IMR-90 (cell line): ENCODE measurements around the gene EDN2. TPM values are rescaled to one million over a fixed set of nuclear protein-coding genes. Genes with fewer than 3 reads are reported as not detected.

Experiments used
- ATAC-seq: fragments of 200-7000 bp; cut with Tn5 transposase; 2 replicates; pipeline ENCODE4 v1.9.1; 2020; ENCODE audit warnings: low read depth, mild to moderate bottlenecking, moderate library complexity
- BruUV-seq: library from RNA; stranded (reverse); fragments of 400-500 nt; replicated peaks from 2 replicates; lab custom pipeline; 2021; lab: Mats Ljungman, UMichigan
- CTCF ChIA-PET: fragments of 300-600 bp; formaldehyde crosslinking; extraction: SDS; loops from one replicate; lab custom pipeline; 2021; ENCODE audit warnings: antibody characterized with exemption; lab: Yijun Ruan, JAX
- POLR2A ChIA-PET: fragments of 300-600 bp; sonication (Branson Sonifier 250); formaldehyde crosslinking; loops from one replicate; lab custom pipeline; 2022; ENCODE audit warnings: antibody characterized with exemption; ENCODE audit not compliant: unreplicated experiment; lab: Charles Lee
- DNase-seq: peaks from one replicate; pipeline ENCODE4 v3.0.0; 2013
- H2AFZ ChIP-seq: replicated peaks from 2 replicates; pipeline ENCODE3; 2013; ENCODE audit warnings: low read length, mild to moderate bottlenecking; ENCODE audit not compliant: poor library complexity
- H2AK5ac ChIP-seq: 2 replicates; pipeline ENCODE4 v1.6.1; 2013; ENCODE audit warnings: low read depth, low read length, inconsistent platforms
- H2AK9ac ChIP-seq: replicated peaks from 2 replicates; pipeline ENCODE3; 2013; ENCODE audit warnings: mild to moderate bottlenecking, low read depth, low read length, moderate library complexity; ENCODE audit not compliant: poor library complexity
- H2BK120ac ChIP-seq: 2 replicates; pipeline ENCODE4 v1.6.1; 2013; ENCODE audit warnings: low read depth, low read length, inconsistent platforms
- H2BK15ac ChIP-seq: 3 replicates; pipeline ENCODE4 v1.6.1; 2013; ENCODE audit warnings: low read depth, low read length, inconsistent platforms
- H2BK20ac ChIP-seq: 2 replicates; pipeline ENCODE4 v1.6.1; 2013; ENCODE audit warnings: low read depth, mild to moderate bottlenecking, inconsistent platforms, low read length, moderate library complexity
- H2BK5ac ChIP-seq: 2 replicates; pipeline ENCODE4 v1.6.1; 2013; ENCODE audit warnings: mild to moderate bottlenecking, low read depth, low read length, inconsistent platforms; ENCODE audit not compliant: poor library complexity, severe bottlenecking
- H3K14ac ChIP-seq: replicated peaks from 2 replicates; pipeline ENCODE4 v1.6.1; 2013; ENCODE audit warnings: low read depth, low read length, inconsistent platforms
- H3K18ac ChIP-seq: 2 replicates; pipeline ENCODE4 v1.6.1; 2013; ENCODE audit warnings: low read depth, low read length, control low read depth
- H3K23ac ChIP-seq: 2 replicates; pipeline ENCODE4 v1.6.1; 2013; ENCODE audit warnings: low read depth, low read length, inconsistent platforms
- H3K27ac ChIP-seq: 2 replicates; pipeline ENCODE4 v1.5.1; 2013; ENCODE audit warnings: mild to moderate bottlenecking, control low read depth, low read length; ENCODE audit not compliant: insufficient read depth
- H3K27me3 ChIP-seq: 2 replicates; pipeline ENCODE4 v1.6.1; 2013; ENCODE audit warnings: low read length; ENCODE audit not compliant: control insufficient read depth, insufficient read depth
- H3K36me3 ChIP-seq: 2 replicates; pipeline ENCODE4 v1.6.1; 2013; ENCODE audit warnings: low read length, mixed read lengths; ENCODE audit not compliant: control insufficient read depth, insufficient read depth
- H3K4ac ChIP-seq: 2 replicates; pipeline ENCODE4 v1.6.1; 2013; ENCODE audit warnings: low read depth, low read length, inconsistent platforms
- H3K4me1 ChIP-seq: 2 replicates; pipeline ENCODE4 v1.6.1; 2013; ENCODE audit warnings: low read length, mixed read lengths; ENCODE audit not compliant: control insufficient read depth, insufficient read depth
- H3K4me2 ChIP-seq: 2 replicates; pipeline ENCODE4 v1.6.1; 2013; ENCODE audit warnings: low read depth, mild to moderate bottlenecking, control low read depth, low read length, moderate library complexity
- H3K4me3 ChIP-seq: 2 replicates; pipeline ENCODE4 v1.5.1; 2013; ENCODE audit warnings: low read depth, mild to moderate bottlenecking, control low read depth, low read length, moderate library complexity; ENCODE audit not compliant: insufficient read depth
- H3K56ac ChIP-seq: 2 replicates; pipeline ENCODE4 v1.6.1; 2013; ENCODE audit warnings: low read length, inconsistent platforms; ENCODE audit not compliant: insufficient read depth; ENCODE audit errors: extremely low read depth
- H3K79me1 ChIP-seq, 2 experiments: 2 replicates each; pipeline ENCODE4 v1.6.1; 2013; ENCODE audit warnings: low read length in 2 of 2, inconsistent platforms in 1 of 2, low read depth in 1 of 2
- H3K9ac ChIP-seq: 2 replicates; pipeline ENCODE4 v1.6.1; 2013; ENCODE audit warnings: low read depth, low read length, control low read depth
- H3K9me1 ChIP-seq: 2 replicates; pipeline ENCODE4 v1.6.1; 2013; ENCODE audit warnings: low read length, inconsistent platforms; ENCODE audit not compliant: insufficient read depth
- H3K9me3 ChIP-seq: 2 replicates; pipeline ENCODE4 v1.6.1; 2013; ENCODE audit warnings: low read length; ENCODE audit not compliant: control insufficient read depth, insufficient read depth
- H4K20me1 ChIP-seq: 2 replicates; pipeline ENCODE4 v1.6.1; 2013; ENCODE audit warnings: low read length, inconsistent platforms; ENCODE audit not compliant: insufficient read depth
- H4K5ac ChIP-seq: 2 replicates; pipeline ENCODE4 v1.6.1; 2013; ENCODE audit warnings: mild to moderate bottlenecking, low read depth, low read length, control low read depth
- H4K8ac ChIP-seq, 2 experiments: 2 replicates each; pipeline ENCODE4 v1.6.1; 2013; ENCODE audit warnings: low read depth in 2 of 2, low read length in 2 of 2, control low read depth in 1 of 2, inconsistent platforms in 1 of 2
- H4K91ac ChIP-seq: 2 replicates; pipeline ENCODE4 v1.6.1; 2013; ENCODE audit warnings: low read depth, low read length, inconsistent platforms; ENCODE audit not compliant: insufficient read depth
- CEBPB ChIP-seq: IDR thresholded peaks from 2 replicates; pipeline ENCODE4 v1.6.1; 2012; ENCODE audit warnings: low read depth, low read length, improper control_type of control experiment
- CHD1 ChIP-seq: IDR thresholded peaks from 2 replicates; pipeline ENCODE4 v1.6.1; 2012; ENCODE audit warnings: low read depth, low read length, improper control_type of control experiment
- MAFK ChIP-seq: IDR thresholded peaks from 2 replicates; pipeline ENCODE4 v1.6.1; 2012; ENCODE audit warnings: low read depth, low read length, improper control_type of control experiment
- MAZ ChIP-seq: IDR thresholded peaks from 2 replicates; pipeline ENCODE4 v1.6.1; 2012; ENCODE audit warnings: low read depth, mild to moderate bottlenecking, low read length, improper control_type of control experiment, moderate library complexity, borderline replicate concordance
- POLR2A ChIP-seq: IDR thresholded peaks from 2 replicates; pipeline ENCODE4 v1.6.1; 2012; ENCODE audit warnings: mild to moderate bottlenecking, low read depth, low read length
- RAD21 ChIP-seq: IDR thresholded peaks from 2 replicates; pipeline ENCODE4 v1.6.1; 2012; ENCODE audit warnings: low read length, improper control_type of control experiment
- RCOR1 ChIP-seq: IDR thresholded peaks from 2 replicates; pipeline ENCODE4 v1.6.1; 2012; ENCODE audit warnings: mild to moderate bottlenecking, low read length, improper control_type of control experiment; ENCODE audit not compliant: insufficient replicate concordance
- SMC3 ChIP-seq: fragments of 150-350 bp; IDR thresholded peaks from 2 replicates; pipeline ENCODE4 v1.6.1; 2016; ENCODE audit warnings: low read depth, mild to moderate bottlenecking, antibody characterized with exemption, low read length, moderate library complexity
- WGBS, 2 experiments: methylation state at CpG; one replicate each; pipeline versions ENCODE4 v1.1.5 to v1.1.7; 2013; ENCODE audit warnings: missing lambda C conversion rate in 2 of 2; ENCODE audit not compliant: insufficient read length in 1 of 2; ENCODE audit errors: extremely low coverage in 2 of 2; 5-methylcytosine and 5-hydroxymethylcytosine counted together
- dilution Hi-C: fragments of 300-500 bp; cut with HindIII; formaldehyde crosslinking; loops from one replicate; pipeline ENCODE4 v1.14.3; 2018; ENCODE audit warnings: low sequenced_read_pairs; ENCODE audit not compliant: unreplicated experiment
- in situ Hi-C: fragments of 300-500 bp; cut with MboI; formaldehyde crosslinking; loops from 3 replicates; pipeline ENCODE4 v1.14.3; 2019; ENCODE audit warnings: low sequenced_read_pairs, inconsistent platforms, mixed read lengths
- intact Hi-C: fragments of 100-400 bp; cut with micrococcal nuclease; formaldehyde crosslinking; loops from 2 replicates; pipeline ENCODE4 v1.10.0; 2022
- polyA plus RNA-seq, 3 experiments: library from polyadenylated mRNA; depleted of rRNA; stranded (reverse); fragments of >200 nt; gene quantifications; 2 replicates each; pipeline ENCODE4 v1.2.3, GENCODE V29; 2012; ENCODE audit warnings: low replicate concordance in 1 of 3
- total RNA-seq: library from RNA; depleted of rRNA; stranded (reverse); fragments of >200 nt; gene quantifications from 2 replicates; pipeline ENCODE4 v1.2.3, GENCODE V29; 2012
- TF ChIP-seq, protein P1 (sequence below): fragments of 150-350 bp; IDR thresholded peaks from 2 replicates; pipeline ENCODE4 v1.6.1; 2016; ENCODE audit warnings: low read depth, mild to moderate bottlenecking, low read length, moderate library complexity, borderline replicate concordance
- TF ChIP-seq, protein P2 (sequence below): conservative IDR thresholded peaks from 2 replicates; pipeline ENCODE4 v1.5.1; 2012; ENCODE audit warnings: mild to moderate bottlenecking, low read depth, low read length, improper control_type of control experiment
- TF ChIP-seq, protein P3 (sequence below): fragments of 150-350 bp; IDR thresholded peaks from 2 replicates; pipeline ENCODE4 v1.6.1; 2017; ENCODE audit warnings: mild to moderate bottlenecking, antibody characterized with exemption, low read length, low read depth

EDN2 gene
- total and polyA plus RNA-seq, 2 of the 4 experiments (the other 2 are of a cell fraction), result 0.27 TPM; not detected in 1

DNA sequence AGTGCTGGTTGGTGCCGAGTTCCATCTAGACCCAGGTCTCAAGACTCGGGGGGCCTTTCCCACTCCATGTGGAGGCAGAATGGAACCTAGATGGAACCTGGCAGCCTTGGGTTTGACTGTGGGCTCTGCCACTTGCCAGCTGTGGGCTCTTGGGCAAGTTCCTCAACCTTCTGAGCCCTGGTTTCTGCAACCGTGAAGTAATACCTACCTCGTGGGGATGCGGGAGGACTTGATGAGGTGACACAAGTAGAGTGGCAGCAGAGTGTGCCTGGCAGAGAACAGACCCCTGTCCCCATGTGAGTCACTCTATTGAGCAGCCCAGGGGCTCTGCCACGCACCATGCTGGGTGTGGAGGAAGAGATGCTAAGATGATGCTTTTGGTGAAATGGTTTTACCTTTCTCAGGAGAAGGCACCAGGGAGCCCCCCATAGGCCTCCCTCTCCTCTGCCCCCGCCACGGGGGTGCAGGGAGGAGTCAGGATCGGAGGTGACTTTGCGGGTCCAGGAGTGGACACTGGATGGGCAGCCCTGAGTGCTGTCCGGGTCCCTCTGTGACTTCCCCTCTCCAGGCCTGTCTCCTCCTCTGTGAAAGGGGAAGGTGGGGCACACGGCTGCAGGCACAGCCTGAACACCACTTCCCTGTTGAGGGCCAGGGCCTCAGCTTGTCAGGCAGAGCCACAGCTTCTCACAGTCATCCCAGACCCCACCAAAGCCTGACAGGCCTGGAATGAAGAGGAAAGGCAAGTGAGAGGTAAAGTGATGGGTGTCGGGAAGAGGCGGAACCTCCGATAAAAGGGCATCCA, 36.7 kb upstream of the EDN2 start (continued):
- no peak for TF ChIP-seq CEBPB

DNA sequence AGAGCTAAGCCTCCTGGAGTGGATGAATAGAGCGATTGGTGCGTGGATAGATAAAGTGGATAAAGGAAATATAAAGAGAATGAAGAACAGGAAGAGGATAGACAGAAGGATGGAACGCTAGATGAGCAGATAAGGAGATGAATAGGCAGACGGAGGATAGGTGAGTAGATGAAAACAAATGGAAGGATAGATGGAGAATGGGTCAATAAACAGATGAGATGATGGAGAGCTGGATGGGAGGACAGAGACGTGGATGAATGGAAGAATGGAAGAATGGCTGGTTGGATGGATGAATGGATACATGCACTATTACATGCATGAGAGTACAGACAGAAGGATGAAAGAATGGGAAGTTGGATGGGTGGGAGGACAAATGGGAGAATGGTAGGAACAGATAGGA, 35.2 kb upstream of the EDN2 start:
- Histone ChIP-seq H3K79me1 (no peaks in the 10 kb centered on the region), H3K23ac (no peak overlapping the region), H3K9me1 (no peaks in the 10 kb centered on the region), H2AK5ac (no peak overlapping the region), H4K91ac (no peak overlapping the region), H3K4me2 (no peak overlapping the region), H2AFZ (no peak overlapping the region), H2BK5ac (no peak overlapping the region), H4K5ac (no peak overlapping the region), H3K36me3 (no peaks in the 10 kb centered on the region), H2BK15ac (no peak overlapping the region), H2BK120ac (no peak overlapping the region), H3K27ac (no peak overlapping the region), H2AK9ac (no peak overlapping the region), H4K20me1 (no peaks in the 10 kb centered on the region), H3K4ac (no peak overlapping the region), H3K56ac (no peak overlapping the region), H3K4me1 (peaks cover 3% of the 10 kb centered on the region; the same call in 1 of the 2 replicates), H3K14ac (no peak overlapping the region), H3K9ac (no peak overlapping the region), H4K8ac (no peak overlapping the region), H3K9me3 (no peaks in the 10 kb centered on the region), H3K18ac (no peak overlapping the region), H3K27me3 (no peaks in the 10 kb centered on the region), H2BK20ac (no peak overlapping the region), H3K4me3 (no peak overlapping the region)
- WGBS, 2 experiments, result 91 to 100% methylated on average over 2 to 5 of the region's 5 CpGs
- TF ChIP-seq MAFK (no peak), MAZ (no peak), RCOR1 (no peak), SMC3 (no peak), CEBPB (no peak), RAD21 (no peak), CHD1 (no peak), POLR2A (no peak)
- TF ChIP-seq, protein P1, sequence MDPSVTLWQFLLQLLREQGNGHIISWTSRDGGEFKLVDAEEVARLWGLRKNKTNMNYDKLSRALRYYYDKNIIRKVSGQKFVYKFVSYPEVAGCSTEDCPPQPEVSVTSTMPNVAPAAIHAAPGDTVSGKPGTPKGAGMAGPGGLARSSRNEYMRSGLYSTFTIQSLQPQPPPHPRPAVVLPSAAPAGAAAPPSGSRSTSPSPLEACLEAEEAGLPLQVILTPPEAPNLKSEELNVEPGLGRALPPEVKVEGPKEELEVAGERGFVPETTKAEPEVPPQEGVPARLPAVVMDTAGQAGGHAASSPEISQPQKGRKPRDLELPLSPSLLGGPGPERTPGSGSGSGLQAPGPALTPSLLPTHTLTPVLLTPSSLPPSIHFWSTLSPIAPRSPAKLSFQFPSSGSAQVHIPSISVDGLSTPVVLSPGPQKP, result no peak
- TF ChIP-seq, protein P2, sequence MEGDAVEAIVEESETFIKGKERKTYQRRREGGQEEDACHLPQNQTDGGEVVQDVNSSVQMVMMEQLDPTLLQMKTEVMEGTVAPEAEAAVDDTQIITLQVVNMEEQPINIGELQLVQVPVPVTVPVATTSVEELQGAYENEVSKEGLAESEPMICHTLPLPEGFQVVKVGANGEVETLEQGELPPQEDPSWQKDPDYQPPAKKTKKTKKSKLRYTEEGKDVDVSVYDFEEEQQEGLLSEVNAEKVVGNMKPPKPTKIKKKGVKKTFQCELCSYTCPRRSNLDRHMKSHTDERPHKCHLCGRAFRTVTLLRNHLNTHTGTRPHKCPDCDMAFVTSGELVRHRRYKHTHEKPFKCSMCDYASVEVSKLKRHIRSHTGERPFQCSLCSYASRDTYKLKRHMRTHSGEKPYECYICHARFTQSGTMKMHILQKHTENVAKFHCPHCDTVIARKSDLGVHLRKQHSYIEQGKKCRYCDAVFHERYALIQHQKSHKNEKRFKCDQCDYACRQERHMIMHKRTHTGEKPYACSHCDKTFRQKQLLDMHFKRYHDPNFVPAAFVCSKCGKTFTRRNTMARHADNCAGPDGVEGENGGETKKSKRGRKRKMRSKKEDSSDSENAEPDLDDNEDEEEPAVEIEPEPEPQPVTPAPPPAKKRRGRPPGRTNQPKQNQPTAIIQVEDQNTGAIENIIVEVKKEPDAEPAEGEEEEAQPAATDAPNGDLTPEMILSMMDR, result no peak
- TF ChIP-seq, protein P3, sequence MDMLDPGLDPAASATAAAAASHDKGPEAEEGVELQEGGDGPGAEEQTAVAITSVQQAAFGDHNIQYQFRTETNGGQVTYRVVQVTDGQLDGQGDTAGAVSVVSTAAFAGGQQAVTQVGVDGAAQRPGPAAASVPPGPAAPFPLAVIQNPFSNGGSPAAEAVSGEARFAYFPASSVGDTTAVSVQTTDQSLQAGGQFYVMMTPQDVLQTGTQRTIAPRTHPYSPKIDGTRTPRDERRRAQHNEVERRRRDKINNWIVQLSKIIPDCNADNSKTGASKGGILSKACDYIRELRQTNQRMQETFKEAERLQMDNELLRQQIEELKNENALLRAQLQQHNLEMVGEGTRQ, result no peak
- POLR2A ChIA-PET, result no interaction called here
- in situ Hi-C loops (no loop called here), intact Hi-C loops (loop anchor here (5.0 kb wide), 1 partner anchor 278 kb away; no protein-coding TSS in a partner anchor), dilution Hi-C loops (no loop called here)
- CTCF ChIA-PET, result no interaction called here
- BruUV-seq, result no TSS peak
- no peak for ATAC-seq
- no peak for DNase-seq
